Neuron (in vitro differentiated cells): ENCODE measurements around the gene ARHGAP42.

Experiments
- H2AFZ ChIP-seq: one replicate; pipeline ENCODE4 v1.6.1; 2013; ENCODE audit warnings: low read depth, mild to moderate bottlenecking, inconsistent platforms, low read length, moderate library complexity
- H3K27me3 ChIP-seq: one replicate; pipeline ENCODE4 v1.6.1; 2013; ENCODE audit warnings: low read length; ENCODE audit not compliant: insufficient read depth
- H3K36me3 ChIP-seq: one replicate; pipeline ENCODE4 v1.6.1; 2013; ENCODE audit warnings: low read length; ENCODE audit not compliant: insufficient read depth
- H3K4me1 ChIP-seq: one replicate; pipeline ENCODE4 v1.6.1; 2013; ENCODE audit warnings: low read length; ENCODE audit not compliant: insufficient read depth
- H3K4me3 ChIP-seq: 2 replicates; pipeline ENCODE4 v1.5.1; 2013; ENCODE audit warnings: mild to moderate bottlenecking, low read length, moderate library complexity
- H3K9me3 ChIP-seq: one replicate; pipeline ENCODE4 v1.6.1; 2013; ENCODE audit warnings: low read length

Gene ARHGAP42

DNA sequence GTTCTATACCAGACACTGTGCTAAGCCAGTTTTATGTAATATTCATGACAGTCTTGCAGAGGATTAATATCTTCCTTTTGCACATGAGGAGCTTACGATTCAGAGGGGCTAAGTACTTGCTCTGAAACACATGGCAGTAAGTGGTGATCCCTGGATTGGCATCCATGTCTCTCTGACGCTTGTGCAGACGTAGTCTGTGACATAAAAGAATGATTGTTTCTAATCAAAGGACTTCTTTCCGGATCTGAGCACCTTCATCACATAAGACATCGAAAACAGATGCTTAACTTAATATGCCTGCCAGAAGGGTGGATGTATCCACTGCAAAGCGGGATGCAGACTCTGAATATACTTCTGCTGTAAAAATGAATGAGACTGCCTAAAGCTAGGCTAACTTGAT lies 74.8 kb downstream of the ARHGAP42 start:
- Histone ChIP-seq H3K36me3 (no peaks in the 10 kb centered on the region), H2AFZ (no peak overlapping the region), H3K4me1 (peaks cover 5% of the 10 kb centered on the region), H3K9me3 (no peaks in the 10 kb centered on the region), H3K27me3 (no peaks in the 10 kb centered on the region), H3K4me3 (no peak overlapping the region)

DNA sequence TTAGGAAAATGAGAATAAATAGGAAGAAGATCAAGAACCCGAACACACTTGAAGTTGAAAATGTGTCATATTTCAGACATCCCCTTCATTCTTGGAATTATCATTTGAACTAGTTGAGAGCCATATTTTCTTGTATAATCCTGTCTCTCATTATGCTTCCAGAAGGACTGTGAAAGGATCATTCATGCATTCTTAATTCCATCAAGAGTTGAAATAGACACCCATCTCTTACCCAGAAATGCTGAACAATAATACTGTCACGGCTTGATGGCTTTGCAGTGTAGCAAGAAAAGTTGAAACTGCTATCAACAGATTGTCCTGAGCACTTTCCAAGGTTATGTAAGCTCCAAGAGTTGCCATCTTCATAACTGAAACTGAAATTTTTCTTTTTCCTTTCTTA lies 79.7 kb downstream of the ARHGAP42 start:
- Histone ChIP-seq H3K4me3 (no peak overlapping the region), H2AFZ (no peak overlapping the region), H3K4me1 (peaks cover 16% of the 10 kb centered on the region), H3K27me3 (no peaks in the 10 kb centered on the region), H3K9me3 (no peaks in the 10 kb centered on the region), H3K36me3 (no peaks in the 10 kb centered on the region)

DNA sequence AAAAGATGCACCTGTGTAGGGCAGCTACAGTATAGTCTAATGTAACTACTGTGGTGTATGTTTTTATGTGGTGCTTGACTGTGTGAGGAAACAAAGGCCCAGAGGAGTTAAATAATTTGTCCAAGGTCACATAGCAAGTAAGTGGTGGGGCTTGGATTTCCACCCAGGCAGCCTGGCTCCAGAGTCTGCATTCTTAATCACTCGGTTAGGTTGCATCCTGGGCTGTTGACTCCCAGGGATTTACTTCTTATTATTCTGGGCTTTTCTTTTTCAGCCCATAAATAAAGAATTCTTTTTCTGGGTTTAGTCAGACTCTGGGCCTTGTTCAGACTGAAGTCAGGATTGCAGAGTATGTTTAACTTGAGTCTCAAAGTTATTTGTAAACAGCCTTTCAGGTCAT lies 82.1 kb downstream of the ARHGAP42 start:
- H2AFZ ChIP-seq, result no peak overlapping the region
- H3K4me3 ChIP-seq, result no peak overlapping the region
- no peaks in the 10 kb centered on the region for H3K9me3 ChIP-seq
- H3K27me3 ChIP-seq, result no peaks in the 10 kb centered on the region
- H3K36me3 ChIP-seq, result no peaks in the 10 kb centered on the region
- peaks cover 21% of the 10 kb centered on the region for H3K4me1 ChIP-seq

DNA sequence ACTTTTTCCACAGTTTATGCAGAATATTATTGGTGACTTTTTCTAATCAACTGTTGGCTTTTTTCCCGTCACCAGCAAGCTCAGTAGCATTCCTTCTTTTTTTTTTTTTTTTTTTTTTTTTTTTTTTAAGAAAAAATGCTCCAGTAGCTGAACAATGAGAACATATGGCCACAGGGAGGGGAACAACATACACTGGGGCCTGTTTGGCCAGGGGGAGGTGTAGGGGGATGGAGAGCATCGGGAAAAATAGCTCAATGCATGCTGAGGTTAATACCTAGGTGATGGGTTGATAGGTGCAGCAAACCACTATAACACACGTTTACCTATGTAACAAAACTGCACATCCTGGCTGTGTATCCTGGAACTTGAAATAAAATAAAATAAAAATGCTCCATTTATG lies 82.5 kb downstream of the ARHGAP42 start:
- peaks cover 24% of the 10 kb centered on the region for H3K4me1 ChIP-seq
- H3K36me3 ChIP-seq, result no peaks in the 10 kb centered on the region
- no peak overlapping the region for H2AFZ ChIP-seq
- no peaks in the 10 kb centered on the region for H3K27me3 ChIP-seq
- H3K4me3 ChIP-seq, result no peak overlapping the region
- no peaks in the 10 kb centered on the region for H3K9me3 ChIP-seq

DNA sequence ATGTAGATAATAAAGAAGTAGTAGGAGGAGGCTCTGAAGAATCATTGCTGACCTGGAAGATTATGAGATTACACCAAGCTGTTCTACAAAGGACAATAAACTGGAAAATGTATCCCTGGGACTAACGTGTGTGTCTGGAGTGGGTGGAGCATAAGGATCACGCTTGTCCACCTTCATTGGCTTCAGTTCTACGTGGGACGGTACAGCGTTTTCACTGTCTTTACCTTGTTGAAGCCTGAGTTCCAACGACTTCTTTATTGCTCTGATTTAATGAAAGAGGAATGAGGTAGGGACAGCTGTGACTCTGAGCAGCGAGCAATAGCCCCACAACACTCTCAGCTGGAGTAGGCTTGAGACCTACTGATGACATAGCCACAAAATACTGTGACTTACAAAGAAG lies 87.0 kb downstream of the ARHGAP42 start:
- H3K9me3 ChIP-seq, result no peaks in the 10 kb centered on the region
- H3K4me3 ChIP-seq, result no peak overlapping the region
- H2AFZ ChIP-seq, result no peak overlapping the region
- H3K36me3 ChIP-seq, result no peaks in the 10 kb centered on the region
- H3K4me1 ChIP-seq, result peaks cover 16% of the 10 kb centered on the region
- H3K27me3 ChIP-seq, result no peaks in the 10 kb centered on the region

DNA sequence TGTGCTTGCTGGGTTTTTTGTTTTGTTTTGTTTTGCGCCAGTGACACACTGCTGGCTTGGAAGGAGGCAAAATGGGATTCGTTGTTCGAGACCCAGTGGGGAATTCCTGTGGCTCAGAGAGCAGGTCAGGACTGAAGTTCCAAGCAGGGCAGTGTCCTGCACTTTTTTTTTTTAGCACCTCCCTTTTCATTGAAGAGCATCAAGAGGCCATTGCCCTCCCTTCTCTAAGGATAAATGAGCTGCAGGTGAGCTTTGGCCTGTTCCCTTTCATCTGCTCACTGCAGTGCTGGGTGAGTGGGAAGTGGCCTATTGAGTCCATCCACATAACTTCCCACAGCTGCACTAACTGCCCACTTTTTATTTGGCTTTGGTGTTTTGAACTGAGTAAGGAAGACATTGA lies 87.8 kb downstream of the ARHGAP42 start:
- H3K4me3 ChIP-seq, result no peak overlapping the region
- no peak overlapping the region for H2AFZ ChIP-seq
- H3K36me3 ChIP-seq, result no peaks in the 10 kb centered on the region
- peaks cover 13% of the 10 kb centered on the region for H3K4me1 ChIP-seq
- no peaks in the 10 kb centered on the region for H3K9me3 ChIP-seq
- no peaks in the 10 kb centered on the region for H3K27me3 ChIP-seq

DNA sequence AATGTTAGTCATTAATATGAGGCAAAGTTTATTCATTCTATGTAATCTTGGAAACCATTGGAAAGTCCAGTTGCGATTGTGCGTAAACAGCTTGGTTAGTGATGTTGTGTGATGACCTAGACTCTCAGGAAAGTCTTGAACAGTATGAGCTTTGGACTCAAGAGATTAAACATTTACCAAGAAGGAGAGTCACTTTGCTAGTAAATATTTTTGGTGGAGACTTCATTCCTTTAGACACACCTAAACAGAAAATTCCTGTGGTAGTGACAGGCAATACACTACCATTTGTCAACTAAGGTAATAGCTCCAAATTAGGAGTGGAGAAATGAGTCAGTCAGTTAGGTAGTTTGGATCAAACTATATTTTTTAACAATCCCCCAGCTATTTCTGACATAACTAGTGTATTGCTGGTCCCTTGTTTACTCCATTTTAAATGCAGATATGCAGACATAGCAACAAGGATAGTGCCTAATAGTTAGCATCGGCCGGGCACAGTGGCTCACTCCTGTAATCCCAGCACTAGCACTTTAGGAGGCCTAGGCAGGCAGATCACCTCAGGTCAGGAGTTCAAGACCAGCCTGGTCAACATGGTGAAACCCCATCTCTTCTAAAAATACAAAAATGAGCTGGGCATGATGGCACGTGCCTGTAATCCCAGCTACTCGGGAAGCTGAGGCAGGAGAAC lies 89.3 kb downstream of the ARHGAP42 start:
- Histone ChIP-seq H3K36me3 (no peaks in the 10 kb centered on the region), H3K4me3 (no peak overlapping the region), H3K9me3 (no peaks in the 10 kb centered on the region), H2AFZ (no peak overlapping the region), H3K4me1 (peaks cover 13% of the 10 kb centered on the region), H3K27me3 (no peaks in the 10 kb centered on the region)

DNA sequence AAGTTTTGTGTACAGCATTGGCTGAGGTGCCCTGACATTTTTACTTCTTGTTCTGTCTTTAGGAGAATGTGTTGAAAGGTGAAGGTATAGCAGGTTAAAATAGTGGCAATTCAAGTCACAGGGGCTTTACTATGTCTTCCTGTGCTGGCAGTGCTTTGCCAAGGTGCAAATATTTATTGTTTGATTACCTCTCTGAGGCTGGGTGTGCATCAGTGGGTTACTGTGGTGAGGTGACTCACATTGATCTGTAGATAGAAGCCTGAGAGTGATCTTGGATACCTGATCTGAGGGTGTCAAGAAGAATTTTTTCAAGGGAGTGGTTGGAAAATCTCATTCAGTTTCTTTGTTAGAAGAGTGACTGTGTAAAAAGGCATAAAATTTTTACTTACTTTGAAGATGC lies 90.0 kb downstream of the ARHGAP42 start:
- H3K27me3 ChIP-seq, result no peaks in the 10 kb centered on the region
- no peak overlapping the region for H3K4me3 ChIP-seq
- H3K36me3 ChIP-seq, result no peaks in the 10 kb centered on the region
- peaks cover 12% of the 10 kb centered on the region for H3K4me1 ChIP-seq
- no peaks in the 10 kb centered on the region for H3K9me3 ChIP-seq
- H2AFZ ChIP-seq, result no peak overlapping the region

DNA sequence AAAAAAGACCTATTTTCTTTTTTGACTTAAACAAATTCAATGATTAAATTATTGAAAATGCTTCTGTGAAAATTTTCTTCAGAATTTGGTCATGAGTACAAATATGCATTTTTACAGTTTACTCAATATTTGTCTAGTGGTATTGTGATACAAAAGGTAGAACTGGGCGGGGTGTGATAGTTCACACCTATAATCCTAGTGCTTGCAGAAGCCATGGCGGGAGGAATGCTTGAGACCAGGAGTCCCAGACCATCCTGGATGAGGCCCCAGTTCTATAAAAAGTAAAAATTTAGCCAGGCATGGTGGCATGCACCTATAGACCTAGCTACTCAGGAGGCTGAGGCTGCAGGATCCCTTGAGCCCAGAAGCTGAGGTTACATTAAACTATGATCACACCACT lies 90.6 kb downstream of the ARHGAP42 start:
- Histone ChIP-seq H3K27me3 (no peaks in the 10 kb centered on the region), H3K4me1 (peaks cover 8% of the 10 kb centered on the region), H2AFZ (no peak overlapping the region), H3K4me3 (no peak overlapping the region), H3K9me3 (no peaks in the 10 kb centered on the region), H3K36me3 (no peaks in the 10 kb centered on the region)

DNA sequence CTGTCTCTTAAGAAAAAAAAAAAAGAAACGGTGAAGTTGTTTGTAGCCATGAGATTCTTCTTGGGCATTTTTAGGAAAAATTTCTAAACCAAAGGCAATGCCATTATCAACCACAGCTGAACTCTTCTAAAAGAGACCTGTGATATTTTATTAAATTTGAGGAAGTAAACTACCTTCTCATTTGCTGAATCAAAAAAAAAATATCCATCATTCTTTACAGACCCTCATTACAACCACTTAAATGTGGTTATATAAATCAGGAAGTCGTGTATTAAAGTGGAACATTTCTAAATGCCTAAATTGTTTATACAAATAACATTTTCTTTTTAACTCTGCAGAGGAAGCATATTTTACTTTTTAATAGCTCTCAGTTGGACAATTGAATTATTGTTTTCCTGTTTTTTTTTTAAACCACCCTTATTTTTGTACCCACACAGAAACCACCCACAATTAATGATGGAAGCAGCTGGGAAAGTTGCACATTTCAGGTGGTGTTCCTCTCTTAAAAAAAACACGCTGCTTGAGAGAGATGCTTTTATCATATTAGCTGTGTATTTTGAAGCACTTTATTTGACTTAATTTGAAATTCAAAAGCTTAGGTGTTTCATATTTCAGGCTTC lies 91.2 kb downstream of the ARHGAP42 start:
- H2AFZ ChIP-seq, result no peak overlapping the region
- H3K27me3 ChIP-seq, result no peaks in the 10 kb centered on the region
- H3K36me3 ChIP-seq, result no peaks in the 10 kb centered on the region
- H3K4me3 ChIP-seq, result no peak overlapping the region
- peaks cover 8% of the 10 kb centered on the region for H3K4me1 ChIP-seq
- H3K9me3 ChIP-seq, result no peaks in the 10 kb centered on the region

DNA sequence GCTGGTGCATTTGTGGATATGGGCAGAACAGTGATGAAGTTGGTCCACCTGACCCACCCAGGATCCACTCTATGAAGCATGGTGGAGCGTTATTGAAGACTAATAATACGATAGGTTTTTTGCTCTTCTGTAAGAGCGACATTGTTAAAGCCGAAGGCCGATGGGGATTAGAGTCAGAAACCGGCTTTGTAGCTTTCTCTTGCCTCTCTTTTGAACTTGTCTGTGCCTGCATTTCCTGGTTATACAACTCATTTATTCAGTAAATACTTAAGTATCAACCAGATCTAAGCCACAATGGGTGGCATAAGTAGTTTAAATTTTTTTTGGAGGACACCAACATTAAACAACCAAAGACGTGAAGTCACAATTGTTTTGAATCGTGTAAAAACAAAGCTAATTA lies 93.4 kb downstream of the ARHGAP42 start:
- H3K27me3 ChIP-seq, result no peaks in the 10 kb centered on the region
- no peaks in the 10 kb centered on the region for H3K4me1 ChIP-seq
- no peak overlapping the region for H3K4me3 ChIP-seq
- no peaks in the 10 kb centered on the region for H3K9me3 ChIP-seq
- no peaks in the 10 kb centered on the region for H3K36me3 ChIP-seq
- no peak overlapping the region for H2AFZ ChIP-seq

DNA sequence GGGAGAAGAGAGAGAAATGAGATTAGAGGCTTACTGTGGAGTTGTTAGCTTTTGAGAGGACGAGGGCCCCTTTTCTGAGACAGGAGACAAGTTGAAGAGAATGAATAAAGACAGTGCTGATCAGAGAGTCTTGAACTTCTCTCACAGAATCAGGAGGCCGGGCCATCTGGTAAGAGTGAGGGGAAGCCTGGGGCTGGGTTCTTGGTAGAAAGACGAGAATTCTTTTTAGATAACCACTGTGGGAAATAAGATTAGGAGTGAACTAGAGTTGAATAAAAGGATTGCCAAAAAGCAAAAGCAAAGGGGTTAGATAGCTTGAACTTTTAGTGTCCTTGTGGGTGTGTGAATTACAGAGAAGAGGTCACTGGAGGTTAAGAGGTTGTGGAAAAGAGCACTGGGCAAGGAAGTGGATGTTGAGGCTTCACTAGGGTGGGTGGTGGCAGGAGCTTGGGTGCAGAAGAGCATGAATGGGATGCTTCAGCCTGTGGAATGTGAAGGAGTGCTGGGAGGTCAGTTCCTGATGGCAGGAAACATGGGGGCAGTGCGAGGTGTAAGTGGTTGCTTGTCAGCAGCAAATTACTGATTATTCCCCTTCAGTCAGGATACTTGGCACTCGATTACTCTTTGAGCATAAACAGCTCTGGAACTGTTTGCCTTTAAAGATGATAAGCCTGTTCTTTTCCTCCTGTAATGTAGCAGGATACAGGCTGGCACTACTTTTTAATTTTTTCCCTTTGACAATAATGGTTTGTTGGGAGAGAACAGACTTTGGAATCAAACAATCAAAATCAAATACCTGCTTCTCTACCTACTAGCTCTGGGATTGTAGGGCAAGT lies 98.3 kb downstream of the ARHGAP42 start:
- no peaks in the 10 kb centered on the region for H3K36me3 ChIP-seq
- peaks cover 3% of the 10 kb centered on the region for H3K9me3 ChIP-seq
- H2AFZ ChIP-seq, result no peak overlapping the region
- no peak overlapping the region for H3K4me3 ChIP-seq
- no peaks in the 10 kb centered on the region for H3K4me1 ChIP-seq
- no peaks in the 10 kb centered on the region for H3K27me3 ChIP-seq

DNA sequence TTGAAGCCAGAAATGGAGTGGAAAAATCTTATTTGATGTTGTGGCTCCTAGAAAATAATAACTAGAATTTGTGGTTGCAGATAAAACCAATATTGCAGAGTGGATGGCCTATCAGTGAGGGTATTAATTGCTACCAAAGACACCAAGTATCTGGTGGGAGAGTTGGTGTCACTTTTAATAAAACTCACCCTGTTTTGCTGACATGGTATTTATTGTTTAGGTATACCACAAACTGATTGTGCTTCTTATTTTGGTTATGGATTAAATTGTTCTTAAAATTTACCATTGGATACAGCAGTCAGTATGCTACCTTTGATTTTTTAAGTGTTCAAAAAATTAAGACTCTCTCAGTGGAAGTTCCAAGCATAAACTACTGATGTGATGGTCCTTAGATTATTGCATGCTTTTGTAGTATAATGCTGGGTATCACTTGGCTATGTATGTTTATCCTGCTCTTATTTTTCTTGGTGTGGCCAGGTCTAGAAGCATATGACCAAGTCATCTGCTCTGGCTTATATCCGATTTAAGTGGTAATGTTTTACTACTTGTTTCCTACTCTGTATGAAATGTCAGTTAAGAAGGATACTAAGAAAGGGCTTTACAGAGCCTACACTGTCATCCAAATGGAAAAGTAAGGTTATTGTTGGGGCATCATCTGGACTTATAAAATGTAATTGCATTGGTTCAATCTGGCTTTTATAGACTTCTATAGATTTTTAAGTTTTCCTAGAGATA lies 101.6 kb downstream of the ARHGAP42 start:
- Histone ChIP-seq H2AFZ (no peak overlapping the region), H3K27me3 (no peaks in the 10 kb centered on the region), H3K9me3 (peaks cover 3% of the 10 kb centered on the region), H3K4me3 (no peak overlapping the region), H3K4me1 (peaks cover 9% of the 10 kb centered on the region), H3K36me3 (no peaks in the 10 kb centered on the region)
